ENCODE data around the gene SH2B2.
"Not testable (repeated sequence)": the region's sequence is repeated elsewhere in the genome, so short reads cannot be mapped to it uniquely, and the experiment has no call there.

SH2B2 gene

DNA sequence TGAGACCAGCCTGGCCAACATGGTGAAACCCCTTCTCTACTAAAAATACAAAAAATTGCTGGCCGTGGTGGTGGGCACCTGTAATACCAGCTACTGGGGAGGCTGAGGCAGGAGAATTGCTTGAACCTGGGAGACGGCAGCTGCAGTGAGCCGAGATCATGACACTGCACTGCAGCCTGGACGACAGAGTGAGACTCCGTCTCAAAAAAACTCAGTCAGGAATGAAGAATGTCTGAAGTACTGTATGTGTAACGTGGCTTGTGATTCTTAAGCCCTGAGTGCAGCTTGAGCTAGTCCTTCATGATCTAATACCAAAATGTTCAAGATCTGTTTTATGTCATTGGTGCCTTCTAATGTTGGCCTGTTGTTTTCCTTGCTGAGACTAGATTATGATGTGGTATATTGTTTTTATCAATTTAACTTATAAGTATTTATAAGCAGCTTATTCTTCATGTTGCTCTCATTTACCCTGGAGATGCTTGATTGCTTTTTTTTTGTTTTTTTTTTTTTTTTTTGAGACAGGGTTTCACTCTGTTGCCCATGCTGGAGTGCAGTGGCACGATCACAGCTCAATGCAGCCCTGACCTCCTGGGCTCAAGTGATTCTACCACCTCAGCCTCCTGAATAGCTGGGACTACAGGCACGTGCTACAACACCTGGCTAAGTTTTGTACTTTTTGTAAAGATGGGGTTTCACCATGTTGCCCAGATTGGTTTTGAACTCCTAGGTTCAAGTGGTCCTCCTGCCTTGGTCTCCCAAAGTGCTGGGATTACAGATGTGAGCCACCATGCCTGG lies 44.2 kb downstream of the SH2B2 start:
- not testable (repeated sequence) for H3K4me2 ChIP-seq (ENCODE audit: insufficient read depth, low read length); H3K9me3 ChIP-seq (ENCODE audit: insufficient read depth, low read length, severe bottlenecking); H3K9ac ChIP-seq (ENCODE audit: low read depth, low read length); DNase-seq; H4K20me1 ChIP-seq (ENCODE audit: insufficient read depth, low read length); H3K79me2 ChIP-seq (ENCODE audit: insufficient read depth, low read length); H3K4me3 ChIP-seq (ENCODE audit: low read depth in 1 of 2, low read length in 2 of 2); H3K4me1 ChIP-seq (ENCODE audit: insufficient read depth, low read length); H3K27me3 ChIP-seq (ENCODE audit: insufficient read depth, low read length, poor library complexity); H2AFZ ChIP-seq (ENCODE audit: low read depth, low read length); H3K27ac ChIP-seq (ENCODE audit: low read length); H3K36me3 ChIP-seq (ENCODE audit: insufficient read depth, low read length); ATAC-seq (ENCODE audit: insufficient read depth, low read depth)

DNA sequence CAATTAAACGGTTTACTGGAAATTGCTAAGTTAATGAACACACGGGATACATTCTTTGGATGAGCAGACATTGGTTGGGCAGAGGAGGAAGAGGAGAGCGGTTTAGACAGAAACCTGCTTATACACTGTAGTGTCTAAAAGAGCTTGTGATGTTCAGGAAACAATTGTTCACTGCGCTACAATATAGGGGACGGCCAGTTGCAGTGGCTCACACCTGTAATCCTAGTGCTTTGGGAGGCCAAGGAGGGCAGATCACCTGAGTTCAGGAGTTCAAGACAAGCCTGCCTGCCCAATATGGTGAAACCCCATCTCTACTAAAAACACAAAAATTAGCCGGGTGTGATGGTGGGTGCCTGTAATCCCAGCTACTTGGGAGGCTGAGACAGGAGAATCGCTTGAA lies 48.9 kb downstream of the SH2B2 start:
- not testable (repeated sequence) for H3K9ac ChIP-seq (ENCODE audit: low read depth, low read length); H4K20me1 ChIP-seq (ENCODE audit: insufficient read depth, low read length); H2AFZ ChIP-seq (ENCODE audit: low read depth, low read length); H3K27ac ChIP-seq (ENCODE audit: low read length); H3K9me3 ChIP-seq (ENCODE audit: insufficient read depth, low read length, severe bottlenecking); H3K79me2 ChIP-seq (ENCODE audit: insufficient read depth, low read length); H3K27me3 ChIP-seq (ENCODE audit: insufficient read depth, low read length, poor library complexity); H3K36me3 ChIP-seq (ENCODE audit: insufficient read depth, low read length); H3K4me3 ChIP-seq (ENCODE audit: low read depth in 1 of 2, low read length in 2 of 2); ATAC-seq (ENCODE audit: insufficient read depth, low read depth); DNase-seq; H3K4me1 ChIP-seq (ENCODE audit: insufficient read depth, low read length); H3K4me2 ChIP-seq (ENCODE audit: insufficient read depth, low read length)

DNA sequence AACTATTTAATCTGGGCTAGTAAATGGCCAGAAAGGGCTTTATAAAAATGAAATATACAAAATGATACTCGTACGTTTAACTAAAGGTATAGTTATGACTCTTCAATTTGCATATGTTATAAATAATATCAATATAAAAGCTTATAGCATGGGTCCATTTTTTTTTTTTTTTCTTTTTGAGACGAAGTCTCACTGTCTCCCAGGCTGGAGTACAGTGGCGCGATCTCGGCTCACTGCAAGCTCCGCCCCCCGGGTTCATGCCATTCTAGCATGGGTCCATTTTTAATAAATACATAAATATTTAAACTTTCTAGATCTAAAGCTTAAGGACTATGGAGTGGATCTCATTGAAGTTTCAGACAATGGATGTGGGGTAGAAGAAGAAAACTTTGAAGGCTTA lies 50.3 kb downstream of the SH2B2 start:
- not testable (repeated sequence) for H4K20me1 ChIP-seq (ENCODE audit: insufficient read depth, low read length); H3K27me3 ChIP-seq (ENCODE audit: insufficient read depth, low read length, poor library complexity); H3K4me3 ChIP-seq (ENCODE audit: low read depth in 1 of 2, low read length in 2 of 2); H3K4me1 ChIP-seq (ENCODE audit: insufficient read depth, low read length); H3K9ac ChIP-seq (ENCODE audit: low read depth, low read length); H3K36me3 ChIP-seq (ENCODE audit: insufficient read depth, low read length); H3K4me2 ChIP-seq (ENCODE audit: insufficient read depth, low read length); ATAC-seq (ENCODE audit: insufficient read depth, low read depth); H3K27ac ChIP-seq (ENCODE audit: low read length); H2AFZ ChIP-seq (ENCODE audit: low read depth, low read length); H3K79me2 ChIP-seq (ENCODE audit: insufficient read depth, low read length); DNase-seq; H3K9me3 ChIP-seq (ENCODE audit: insufficient read depth, low read length, severe bottlenecking)

DNA sequence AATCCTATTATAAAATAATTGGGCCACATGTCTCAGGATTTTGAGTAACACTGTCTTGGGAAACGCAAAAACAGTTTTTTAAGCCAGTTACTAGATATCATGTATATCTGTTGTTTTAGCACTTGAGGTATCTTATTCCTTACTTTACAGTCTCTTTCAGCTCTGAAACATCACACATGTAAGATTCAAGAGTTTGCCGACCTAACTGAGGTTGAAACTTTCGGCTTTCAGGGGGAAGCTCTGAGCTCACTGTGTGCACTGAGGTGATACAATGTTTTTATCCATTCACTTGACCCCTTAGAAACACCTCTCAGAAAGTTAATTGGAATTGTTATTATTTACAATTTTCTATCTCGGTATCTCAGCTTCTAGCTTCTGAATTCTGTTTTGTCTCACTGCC lies 50.8 kb downstream of the SH2B2 start:
- H4K20me1 ChIP-seq (ENCODE audit: insufficient read depth, low read length); H3K9me3 ChIP-seq (ENCODE audit: insufficient read depth, low read length, severe bottlenecking); ATAC-seq (ENCODE audit: insufficient read depth, low read depth); H3K4me3 ChIP-seq (ENCODE audit: low read depth in 1 of 2, low read length in 2 of 2); H3K4me2 ChIP-seq (ENCODE audit: insufficient read depth, low read length); H3K9ac ChIP-seq (ENCODE audit: low read depth, low read length); DNase-seq; H3K36me3 ChIP-seq (ENCODE audit: insufficient read depth, low read length); H3K4me1 ChIP-seq (ENCODE audit: insufficient read depth, low read length); H3K79me2 ChIP-seq (ENCODE audit: insufficient read depth, low read length); H2AFZ ChIP-seq (ENCODE audit: low read depth, low read length); H3K27ac ChIP-seq (ENCODE audit: low read length); H3K27me3 ChIP-seq (ENCODE audit: insufficient read depth, low read length, poor library complexity): not testable (repeated sequence)

DNA sequence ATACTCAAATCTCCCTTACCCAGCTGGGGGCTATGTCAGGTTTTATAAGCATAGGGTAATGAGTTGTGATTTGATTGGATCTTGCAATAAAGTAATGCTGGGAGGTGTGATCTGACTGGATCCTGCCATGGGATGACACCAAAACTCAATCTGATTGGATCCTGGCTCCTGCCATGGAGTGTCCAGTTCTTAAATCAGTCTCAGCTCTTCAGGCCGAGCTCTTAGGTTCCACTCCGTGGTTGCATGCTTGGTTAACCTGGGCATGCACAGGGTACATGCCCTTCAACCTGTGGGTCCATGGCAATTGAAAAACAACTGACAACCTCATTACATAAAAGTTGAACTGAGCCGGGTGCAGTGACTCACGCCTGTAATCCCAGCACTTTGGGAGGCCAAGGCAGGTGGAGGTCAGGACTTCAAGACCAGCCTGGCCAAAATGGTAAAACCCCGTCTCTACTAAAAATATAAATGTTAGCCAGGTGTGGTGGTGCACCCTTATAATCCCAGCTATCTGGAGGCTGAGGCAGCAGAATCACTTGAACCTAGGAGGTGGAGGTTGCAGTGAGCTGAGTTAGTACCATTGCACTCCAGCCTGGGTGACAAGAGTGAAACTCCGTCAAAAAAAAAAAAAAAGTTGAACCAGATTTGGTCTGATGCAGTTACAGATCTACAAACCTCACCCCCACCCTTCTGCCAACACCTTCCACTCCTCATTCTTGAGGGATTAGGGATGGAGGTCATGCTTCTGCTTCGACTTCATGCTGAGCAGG lies 54.1 kb downstream of the SH2B2 start:
- ATAC-seq (ENCODE audit: insufficient read depth, low read depth); H3K36me3 ChIP-seq (ENCODE audit: insufficient read depth, low read length); H3K9me3 ChIP-seq (ENCODE audit: insufficient read depth, low read length, severe bottlenecking); H3K79me2 ChIP-seq (ENCODE audit: insufficient read depth, low read length); H3K4me1 ChIP-seq (ENCODE audit: insufficient read depth, low read length); H3K27me3 ChIP-seq (ENCODE audit: insufficient read depth, low read length, poor library complexity); H2AFZ ChIP-seq (ENCODE audit: low read depth, low read length); H3K4me2 ChIP-seq (ENCODE audit: insufficient read depth, low read length); DNase-seq; H3K27ac ChIP-seq (ENCODE audit: low read length); H4K20me1 ChIP-seq (ENCODE audit: insufficient read depth, low read length); H3K9ac ChIP-seq (ENCODE audit: low read depth, low read length); H3K4me3 ChIP-seq (ENCODE audit: low read depth in 1 of 2, low read length in 2 of 2): not testable (repeated sequence)

DNA sequence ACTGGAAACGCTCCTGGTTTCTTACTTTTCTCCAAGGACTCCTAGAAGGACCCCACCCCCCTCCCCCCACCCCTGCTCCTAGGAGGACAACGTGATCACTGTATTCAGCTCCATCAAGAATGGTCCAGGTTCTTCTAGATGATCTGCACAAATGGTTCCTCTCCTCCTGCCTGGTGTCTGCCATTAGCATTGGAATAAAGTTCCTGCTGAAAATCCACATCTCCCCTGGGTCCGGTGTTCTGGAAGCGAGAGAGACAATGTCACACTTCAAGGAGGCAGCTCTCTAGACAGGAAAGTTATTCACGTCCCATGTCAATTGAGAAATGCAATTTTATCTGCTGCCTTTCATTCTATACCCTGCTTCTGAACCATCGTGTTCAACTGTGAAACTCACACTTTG lies 60.3 kb downstream of the SH2B2 start:
- H2AFZ ChIP-seq (ENCODE audit: low read depth, low read length); H3K4me3 ChIP-seq (ENCODE audit: low read depth in 1 of 2, low read length in 2 of 2); H3K27ac ChIP-seq (ENCODE audit: low read length); H3K27me3 ChIP-seq (ENCODE audit: insufficient read depth, low read length, poor library complexity); H4K20me1 ChIP-seq (ENCODE audit: insufficient read depth, low read length); H3K4me1 ChIP-seq (ENCODE audit: insufficient read depth, low read length); H3K9ac ChIP-seq (ENCODE audit: low read depth, low read length); DNase-seq; H3K36me3 ChIP-seq (ENCODE audit: insufficient read depth, low read length); H3K4me2 ChIP-seq (ENCODE audit: insufficient read depth, low read length); H3K9me3 ChIP-seq (ENCODE audit: insufficient read depth, low read length, severe bottlenecking); H3K79me2 ChIP-seq (ENCODE audit: insufficient read depth, low read length); ATAC-seq (ENCODE audit: insufficient read depth, low read depth): not testable (repeated sequence)

DNA sequence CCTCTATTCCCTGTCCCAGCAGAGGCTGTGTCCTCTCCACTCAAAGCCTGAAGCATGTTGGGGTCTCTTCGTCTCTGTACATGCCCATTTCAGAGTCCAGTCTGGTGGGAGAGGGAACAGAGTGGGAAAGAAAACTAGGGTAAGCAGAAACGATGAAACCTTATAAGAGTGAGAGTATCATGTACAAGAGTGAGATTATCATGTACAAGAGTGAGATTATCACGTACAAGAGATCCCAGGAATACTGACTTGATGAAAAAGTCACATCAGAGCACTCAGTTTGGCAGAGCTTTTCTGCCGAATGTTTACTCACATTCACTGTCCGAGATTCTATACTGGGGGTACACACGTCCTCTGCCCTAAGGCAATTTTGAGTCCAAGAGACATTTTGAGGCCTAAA lies 69.7 kb downstream of the SH2B2 start, which contains the start of gene SPDYE6:
Gene SPDYE6, minus strand, starts transcription at position 101 of the 400 bp plus-strand sequence. CDS start 421 bp downstream, outside the sequence.
- H3K9me3 ChIP-seq (ENCODE audit: insufficient read depth, low read length, severe bottlenecking); H3K4me3 ChIP-seq (ENCODE audit: low read depth in 1 of 2, low read length in 2 of 2); H3K27ac ChIP-seq (ENCODE audit: low read length); DNase-seq; H2AFZ ChIP-seq (ENCODE audit: low read depth, low read length); H3K9ac ChIP-seq (ENCODE audit: low read depth, low read length); H3K4me2 ChIP-seq (ENCODE audit: insufficient read depth, low read length); H3K4me1 ChIP-seq (ENCODE audit: insufficient read depth, low read length); H4K20me1 ChIP-seq (ENCODE audit: insufficient read depth, low read length); H3K36me3 ChIP-seq (ENCODE audit: insufficient read depth, low read length); ATAC-seq (ENCODE audit: insufficient read depth, low read depth); H3K79me2 ChIP-seq (ENCODE audit: insufficient read depth, low read length); H3K27me3 ChIP-seq (ENCODE audit: insufficient read depth, low read length, poor library complexity): not testable (repeated sequence)

Data from DND-41 (cell line).